GM12891 (cell line): ENCODE results near the gene IL36A.

Source experiments
- POLR2A ChIP-seq: IDR thresholded peaks from 2 replicates; pipeline ENCODE4 v1.6.1; 2011; ENCODE audit warnings: low read depth, low read length, control low read depth
- POLR2AphosphoS5 ChIP-seq: IDR thresholded peaks from 2 replicates; pipeline ENCODE4 v1.6.1; 2011; ENCODE audit warnings: low read depth, low read length, control low read depth
- POU2F2 ChIP-seq: IDR thresholded peaks from 2 replicates; pipeline ENCODE4 v1.6.1; 2011; ENCODE audit warnings: low read depth, mild to moderate bottlenecking, control low read depth, low read length, moderate library complexity
- TAF1 ChIP-seq: IDR thresholded peaks from 2 replicates; pipeline ENCODE4 v1.6.1; 2011; ENCODE audit warnings: low read depth, low read length, control low read depth

DNA sequence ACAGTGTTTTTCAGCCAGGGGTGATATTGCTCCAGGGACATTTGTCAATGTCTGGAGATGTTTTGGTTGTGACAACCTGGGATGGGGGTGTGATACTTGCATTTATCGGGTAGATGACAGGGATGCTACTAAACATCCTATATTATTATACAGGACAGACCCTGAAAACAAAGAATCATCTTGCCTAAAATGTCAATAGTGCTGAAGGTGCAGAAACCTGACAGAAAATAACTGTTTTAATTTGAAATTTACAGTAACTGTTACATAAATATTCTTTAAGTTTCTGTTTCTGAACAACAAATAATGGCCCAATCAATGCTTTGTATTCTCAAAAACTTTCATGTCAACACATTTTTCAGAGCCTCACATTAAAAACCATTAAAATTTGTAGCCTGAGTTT, 2.0 kb downstream of the IL36A start:
- TF ChIP-seq POLR2A (no peak), POLR2AphosphoS5 (no peak), TAF1 (no peak), POU2F2 (no peak)
